ENCODE measurements around the gene CAMK2A.

CAMK2A gene

DNA sequence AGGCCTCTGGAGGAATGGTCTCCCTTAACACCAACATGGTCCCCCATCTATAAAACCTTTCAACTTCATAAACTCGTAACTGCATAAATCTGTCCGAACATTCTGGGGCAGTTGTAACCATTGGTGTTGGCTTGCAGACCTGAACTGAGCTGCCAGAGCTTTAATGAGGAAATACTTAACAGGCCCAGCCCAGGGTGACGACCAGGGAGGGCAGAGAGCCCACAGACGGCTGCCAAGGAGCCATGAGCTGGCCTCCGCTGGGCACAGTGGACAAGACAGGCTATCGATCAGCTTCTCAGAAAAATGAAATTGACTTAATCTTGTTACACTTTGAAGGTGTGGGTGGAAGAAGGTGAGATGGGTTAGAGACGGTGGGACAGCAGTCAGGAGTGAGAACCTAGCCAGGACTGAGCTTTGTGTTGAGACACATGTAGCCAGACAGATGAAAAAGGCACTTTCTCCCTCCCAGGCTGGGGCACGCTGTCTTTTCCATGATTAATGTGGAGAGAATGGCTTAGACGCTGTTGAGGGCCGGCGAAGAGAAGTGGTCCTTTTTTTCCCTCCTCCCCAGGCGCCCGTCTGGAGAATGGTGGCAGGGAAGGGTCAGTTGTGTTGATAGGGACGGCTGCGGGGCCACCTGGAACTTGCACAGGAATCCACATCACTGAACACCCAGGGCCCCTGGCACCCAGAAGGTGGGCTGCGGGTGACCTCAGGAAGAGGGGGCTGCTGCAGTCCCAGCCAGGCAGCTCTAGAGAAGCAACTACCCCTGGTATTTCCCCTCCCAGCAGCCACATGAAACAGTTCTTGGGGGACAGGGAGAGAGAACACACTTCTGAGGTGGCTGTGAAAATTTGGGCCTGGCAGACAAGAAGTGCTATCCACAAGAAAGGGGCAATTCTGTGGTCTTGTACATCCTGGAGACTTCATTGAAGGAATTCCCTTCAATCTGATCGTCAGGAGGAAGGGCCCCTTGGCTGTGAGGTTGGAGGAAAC lies 40.6 kb upstream of the CAMK2A start:
- H3K36me3 ChIP-seq = no peaks in the 10 kb centered on the region
- peaks cover 7% of the 10 kb centered on the region; the same call in 1 of the 2 replicates for H3K4me1 ChIP-seq
- no peaks in the 10 kb centered on the region for H3K9me3 ChIP-seq
- TF ChIP-seq, protein P1, sequence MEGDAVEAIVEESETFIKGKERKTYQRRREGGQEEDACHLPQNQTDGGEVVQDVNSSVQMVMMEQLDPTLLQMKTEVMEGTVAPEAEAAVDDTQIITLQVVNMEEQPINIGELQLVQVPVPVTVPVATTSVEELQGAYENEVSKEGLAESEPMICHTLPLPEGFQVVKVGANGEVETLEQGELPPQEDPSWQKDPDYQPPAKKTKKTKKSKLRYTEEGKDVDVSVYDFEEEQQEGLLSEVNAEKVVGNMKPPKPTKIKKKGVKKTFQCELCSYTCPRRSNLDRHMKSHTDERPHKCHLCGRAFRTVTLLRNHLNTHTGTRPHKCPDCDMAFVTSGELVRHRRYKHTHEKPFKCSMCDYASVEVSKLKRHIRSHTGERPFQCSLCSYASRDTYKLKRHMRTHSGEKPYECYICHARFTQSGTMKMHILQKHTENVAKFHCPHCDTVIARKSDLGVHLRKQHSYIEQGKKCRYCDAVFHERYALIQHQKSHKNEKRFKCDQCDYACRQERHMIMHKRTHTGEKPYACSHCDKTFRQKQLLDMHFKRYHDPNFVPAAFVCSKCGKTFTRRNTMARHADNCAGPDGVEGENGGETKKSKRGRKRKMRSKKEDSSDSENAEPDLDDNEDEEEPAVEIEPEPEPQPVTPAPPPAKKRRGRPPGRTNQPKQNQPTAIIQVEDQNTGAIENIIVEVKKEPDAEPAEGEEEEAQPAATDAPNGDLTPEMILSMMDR (IDR thresholded peaks at IDR 0.05; ENCODE audit: low read depth, low read length) = no peak
- H3K4me3 ChIP-seq (ENCODE audit: low read depth, low read length) = no peak overlapping the region
- no peaks in the 10 kb centered on the region for H3K27me3 ChIP-seq
- DNase-seq = no peak

DNA sequence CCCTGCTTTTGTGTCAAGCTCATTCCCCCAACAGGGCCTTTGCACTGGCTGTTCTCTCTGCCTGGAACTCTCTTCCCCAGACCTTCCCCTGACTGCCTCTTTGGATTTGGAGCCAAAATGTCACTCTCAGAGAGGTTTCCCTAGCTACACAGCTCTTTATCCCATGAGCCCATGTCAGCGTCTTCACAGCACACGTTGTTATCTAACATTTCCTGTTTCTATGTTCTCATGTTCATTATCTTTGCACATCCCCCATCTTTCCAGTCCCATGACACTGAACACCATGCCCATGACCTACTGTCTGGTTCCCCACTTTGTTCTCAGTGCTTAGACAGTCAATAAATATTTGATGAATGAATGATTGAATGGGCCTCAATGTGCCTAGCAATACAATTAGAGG lies 39.5 kb upstream of the CAMK2A start:
- no peak for DNase-seq

DNA sequence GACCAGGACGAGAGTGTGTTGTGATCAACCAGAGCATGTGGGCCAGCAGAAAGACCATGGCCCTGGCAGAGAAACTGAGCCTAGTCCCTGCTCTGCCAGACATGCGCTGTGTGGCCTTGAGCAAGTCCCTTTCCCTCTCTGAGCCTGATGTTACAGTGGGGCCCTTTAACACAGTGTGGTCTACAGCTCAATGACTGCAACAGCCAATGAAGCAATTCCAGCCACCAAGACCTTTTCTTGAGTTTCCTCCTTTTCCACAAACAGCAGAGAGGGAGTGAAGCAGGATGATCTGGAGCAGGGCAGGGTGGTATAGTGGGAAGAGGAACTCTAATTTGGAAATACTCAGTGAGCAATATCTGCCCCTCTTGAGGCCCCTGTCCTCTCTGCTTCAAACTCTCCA lies 38.9 kb upstream of the CAMK2A start:
- TF ChIP-seq, protein P1 (IDR thresholded peaks at IDR 0.05; ENCODE audit: low read depth, low read length) = no peak
- Histone ChIP-seq H3K4me3 (ENCODE audit: low read depth, low read length) (no peak overlapping the region), H3K36me3 (no peaks in the 10 kb centered on the region), H3K4me1 (peaks cover 6% of the 10 kb centered on the region; the same call in 1 of the 2 replicates), H3K9me3 (no peaks in the 10 kb centered on the region), H3K27me3 (no peaks in the 10 kb centered on the region)
- DNase-seq = no peak

More for the DNA sequence above, 39.5 kb upstream of the CAMK2A start:
- Histone ChIP-seq H3K27me3 (no peaks in the 10 kb centered on the region), H3K36me3 (no peaks in the 10 kb centered on the region), H3K4me3 (ENCODE audit: low read depth, low read length) (no peak overlapping the region), H3K4me1 (peaks cover 7% of the 10 kb centered on the region; the same call in 1 of the 2 replicates), H3K9me3 (no peaks in the 10 kb centered on the region)
- TF ChIP-seq, protein P1 (IDR thresholded peaks at IDR 0.05; ENCODE audit: low read depth, low read length) = no peak

DNA sequence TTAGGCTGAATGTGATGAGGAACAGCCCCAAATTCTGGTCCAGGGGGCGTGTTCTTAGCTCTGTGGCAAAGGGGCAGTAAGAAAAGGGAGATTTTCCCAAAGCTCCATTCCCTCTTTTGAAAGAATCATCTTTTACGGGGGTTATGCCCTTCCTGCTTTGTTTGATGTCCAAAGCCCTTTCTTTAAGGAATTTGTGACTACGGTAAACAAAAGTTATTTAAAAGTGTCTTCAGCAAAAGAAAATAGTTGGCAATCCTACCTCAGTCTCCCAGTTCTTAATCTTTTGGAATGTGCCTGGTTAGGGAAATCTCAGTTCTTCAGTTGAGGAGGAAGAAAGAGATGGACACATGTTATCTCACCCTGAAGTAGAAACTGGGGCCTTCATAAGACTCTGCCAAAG lies 37.6 kb upstream of the CAMK2A start:
- H3K9me3 ChIP-seq = no peaks in the 10 kb centered on the region
- no peaks in the 10 kb centered on the region for H3K36me3 ChIP-seq
- peaks cover 3% of the 10 kb centered on the region; the same call in 1 of the 2 replicates for H3K4me1 ChIP-seq
- H3K4me3 ChIP-seq (ENCODE audit: low read depth, low read length) = no peak overlapping the region
- H3K27me3 ChIP-seq = no peaks in the 10 kb centered on the region
- DNase-seq = no peak
- TF ChIP-seq, protein P1 (IDR thresholded peaks at IDR 0.05; ENCODE audit: low read depth, low read length) = no peak

DNA sequence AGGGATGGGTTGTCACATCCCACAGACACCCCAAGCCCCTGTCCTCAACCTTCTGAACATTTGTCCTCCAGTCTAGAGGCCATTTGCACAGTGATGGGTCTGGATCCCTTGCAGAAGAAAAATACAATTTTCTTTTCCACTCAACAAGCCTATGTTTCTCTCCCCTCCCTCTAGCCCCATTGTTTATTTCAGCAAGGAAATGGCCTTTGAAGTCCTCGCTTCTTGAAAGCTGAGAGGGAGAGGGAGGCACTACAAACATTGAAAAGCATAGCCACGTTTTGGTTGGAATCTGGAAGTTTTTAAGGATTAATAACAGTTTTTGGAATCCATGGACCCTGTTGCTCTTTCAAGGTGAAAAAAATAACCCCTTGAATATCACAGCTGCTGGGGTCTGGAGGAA lies 37.1 kb upstream of the CAMK2A start:
- no peak for DNase-seq
- Histone ChIP-seq H3K4me1 (peaks cover 3% of the 10 kb centered on the region; the same call in 1 of the 2 replicates), H3K4me3 (ENCODE audit: low read depth, low read length) (no peak overlapping the region), H3K9me3 (no peaks in the 10 kb centered on the region), H3K27me3 (no peaks in the 10 kb centered on the region), H3K36me3 (no peaks in the 10 kb centered on the region)
- TF ChIP-seq, protein P1 (IDR thresholded peaks at IDR 0.05; ENCODE audit: low read depth, low read length) = no peak

DNA sequence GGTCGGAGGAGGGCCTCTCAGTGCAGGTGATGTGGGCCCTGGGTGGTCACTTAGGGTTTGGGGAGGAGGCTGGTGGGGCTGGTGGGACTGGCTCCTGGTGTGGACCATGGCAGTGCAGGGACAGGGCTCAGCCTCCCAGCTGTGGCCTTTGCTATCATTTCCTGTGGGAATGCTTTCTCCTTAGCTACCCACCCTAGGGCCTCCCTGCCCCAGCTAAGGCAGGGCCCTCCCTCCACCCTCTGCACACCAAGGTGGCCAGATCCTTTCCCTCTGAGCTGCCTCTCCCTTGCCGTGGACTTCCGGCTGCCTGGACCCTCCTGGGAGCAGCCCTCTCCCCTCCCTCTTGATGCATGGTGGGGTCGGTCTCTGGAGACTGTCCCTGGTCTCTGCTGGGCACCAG lies 35.9 kb upstream of the CAMK2A start:
- no peak for DNase-seq
- H3K36me3 ChIP-seq = no peaks in the 10 kb centered on the region
- no peak overlapping the region for H3K4me3 ChIP-seq (ENCODE audit: low read depth, low read length)
- TF ChIP-seq, protein P1 (IDR thresholded peaks at IDR 0.05; ENCODE audit: low read depth, low read length) = no peak
- H3K4me1 ChIP-seq = peaks cover 5% of the 10 kb centered on the region
- H3K9me3 ChIP-seq = no peaks in the 10 kb centered on the region
- no peaks in the 10 kb centered on the region for H3K27me3 ChIP-seq
